B cell (primary cell): ENCODE results near the gene TMPRSS13. TPM values are rescaled to one million over a fixed set of nuclear protein-coding genes. Genes with fewer than 3 reads are reported as not detected.

ENCODE experiments used
- ATAC-seq: fragments of 200-7000 bp; cut with Tn5 transposase; one replicate; pipeline ENCODE4 v1.10.0; 2021; ENCODE audit warnings: low read depth, mild to moderate bottlenecking, moderate number of reproducible peaks, moderate library complexity
- CTCF ChIA-PET: fragments of 350-600 bp; sonication (Branson Sonifier 250); formaldehyde crosslinking; loops from one replicate; lab custom pipeline; 2021; ENCODE audit warnings: antibody characterized with exemption, inconsistent platforms; lab: Charles Lee
- POLR2A ChIA-PET: fragments of 350-600 bp; sonication (Branson Sonifier 250); formaldehyde crosslinking; loops from one replicate; lab custom pipeline; 2021; ENCODE audit warnings: antibody characterized with exemption; lab: Charles Lee
- DNase-seq: peaks from one replicate; pipeline ENCODE4 v3.0.0; 2013
- H2AFZ ChIP-seq: 2 replicates; pipeline ENCODE4 v1.6.1; 2012; ENCODE audit warnings: mild to moderate bottlenecking, low read depth, low read length; ENCODE audit not compliant: insufficient read depth, poor library complexity, severe bottlenecking
- H3K27ac ChIP-seq, 2 donors: 1 replicate in 1 of 2; 2 replicates in 1 of 2; pipeline ENCODE4 v1.5.1; 2012 to 2013; ENCODE audit warnings: low read length in 2 of 2, mild to moderate bottlenecking in 2 of 2, moderate library complexity in 1 of 2
- H3K27me3 ChIP-seq, 4 experiments: fragments of 200-600 bp in 1 of 4; sonication (generic) in 1 of 4; replicated peaks in 1 of 4; 1 replicate in 2 of 4; 2 replicates in 2 of 4; pipeline versions ENCODE4 v1.6.1 to v1.7.0; 2013 to 2016; ENCODE audit warnings: low read length in 3 of 4, mild to moderate bottlenecking in 2 of 4, mixed read lengths in 1 of 4, moderate library complexity in 1 of 4; ENCODE audit not compliant: insufficient read depth in 4 of 4, control insufficient read depth in 3 of 4; ENCODE audit errors: control extremely low read depth in 1 of 4
- H3K36me3 ChIP-seq, 2 experiments: replicated peaks in 1 of 2; 1 replicate in 1 of 2; 2 replicates in 1 of 2; pipeline versions ENCODE4 v1.6.1 to v1.7.1; 2013; ENCODE audit warnings: low read length in 1 of 2; ENCODE audit not compliant: insufficient read depth in 2 of 2, control insufficient read depth in 1 of 2; ENCODE audit errors: control extremely low read depth in 1 of 2, extremely low read depth in 1 of 2
- H3K4me1 ChIP-seq, 2 donors: fragments of 200-600 bp in 1 of 2; sonication (generic) in 1 of 2; 1 replicate in 1 of 2; 2 replicates in 1 of 2; pipeline versions ENCODE4 v1.5.1 to v1.6.1; 2013 to 2017; ENCODE audit warnings: low read length in 2 of 2; ENCODE audit not compliant: control insufficient read depth in 2 of 2, insufficient read depth in 2 of 2
- H3K4me2 ChIP-seq: replicated peaks from 2 replicates; pipeline ENCODE3; 2012; ENCODE audit warnings: mild to moderate bottlenecking, low read depth, low read length; ENCODE audit not compliant: poor library complexity, severe bottlenecking
- H3K4me3 ChIP-seq, 5 experiments: fragments of 200-600 bp in 1 of 5; sonication (generic) in 1 of 5; 1 replicate in 3 of 5; 2 replicates in 2 of 5; pipeline versions ENCODE4 v1.5.1 to v1.7.0; 2011 to 2016; ENCODE audit warnings: low read length in 4 of 5, mild to moderate bottlenecking in 4 of 5, low read depth in 2 of 5, control low read depth in 1 of 5, moderate library complexity in 1 of 5; ENCODE audit not compliant: insufficient read depth in 1 of 5; ENCODE audit errors: control extremely low read depth in 1 of 5, extremely low read depth in 1 of 5
- H3K79me2 ChIP-seq: fragments of 200-600 bp; sonication (generic); one replicate; pipeline ENCODE4 v1.6.0; 2016; ENCODE audit warnings: low read length; ENCODE audit not compliant: control insufficient read depth, insufficient read depth
- H3K9ac ChIP-seq: fragments of 200-600 bp; sonication (generic); 2 replicates; pipeline ENCODE4 v1.6.1; 2017; ENCODE audit warnings: mild to moderate bottlenecking, low read length, moderate library complexity
- H3K9me3 ChIP-seq, 3 donors: one replicate each; pipeline versions ENCODE4 v1.6.1 to v1.7.1; 2013; ENCODE audit warnings: low read length in 2 of 3; ENCODE audit not compliant: control insufficient read depth in 2 of 3, insufficient read depth in 1 of 3; ENCODE audit errors: control extremely low read depth in 1 of 3
- H4K20me1 ChIP-seq: 2 replicates; pipeline ENCODE4 v1.6.0; 2012; ENCODE audit warnings: mild to moderate bottlenecking, low read length; ENCODE audit not compliant: insufficient read depth, control insufficient read depth, poor library complexity, severe bottlenecking
- H3K27ac Mint-ChIP-seq: one replicate; pipeline ENCODE4 v1.8.0; 2021; ENCODE audit warnings: mixed read lengths
- H3K27me3 Mint-ChIP-seq: one replicate; pipeline ENCODE4 v1.8.0; 2021; ENCODE audit warnings: mixed read lengths
- H3K4me1 Mint-ChIP-seq: one replicate; pipeline ENCODE4 v1.8.0; 2021; ENCODE audit warnings: mixed read lengths
- H3K4me3 Mint-ChIP-seq: one replicate; pipeline ENCODE4 v1.8.0; 2021; ENCODE audit warnings: mixed read lengths
- H3K9me3 Mint-ChIP-seq: one replicate; pipeline ENCODE4 v1.8.0; 2022; ENCODE audit warnings: mixed read lengths; ENCODE audit not compliant: insufficient read depth
- EZH2 ChIP-seq: IDR thresholded peaks from 2 replicates; pipeline ENCODE4 v1.6.1; 2012; ENCODE audit warnings: borderline replicate concordance, low read depth, mild to moderate bottlenecking, moderate library complexity, low read length; ENCODE audit not compliant: insufficient read depth, poor library complexity, severe bottlenecking
- WGBS: methylation state at CpG from one replicate; pipeline ENCODE4 v1.1.5; 2013; ENCODE audit warnings: missing lambda C conversion rate; ENCODE audit not compliant: insufficient coverage; 5-methylcytosine and 5-hydroxymethylcytosine counted together
- intact Hi-C: fragments of 100-400 bp; cut with micrococcal nuclease; formaldehyde crosslinking; loops from one replicate; pipeline ENCODE4 v1.10.0; 2022
- polyA plus RNA-seq: library from polyadenylated mRNA; depleted of rRNA; stranded (reverse); fragments of >200 nt; gene quantifications from 2 replicates; pipeline ENCODE4 v1.2.3, GENCODE V29; 2012
- total RNA-seq, 2 donors: library from RNA; stranded (reverse); fragments of 120-200 nt in 1 of 2; gene quantifications; 1 replicate in 1 of 2; 2 replicates in 1 of 2; pipeline versions ENCODE4 v1.2.3 to v1.2.4, GENCODE V29; 2013 to 2022
- TF ChIP-seq, protein P1 (sequence below): fragments of 200-600 bp; IDR thresholded peaks from one replicate; pipeline ENCODE4 v1.8.0; 2022; ENCODE audit warnings: antibody characterized with exemption, mild to moderate bottlenecking

TMPRSS13 gene
- total and polyA plus RNA-seq, 2 donors (not counting 1 experiment from before 2014, with no cell fraction given): 2.4 to 8.0 TPM

DNA sequence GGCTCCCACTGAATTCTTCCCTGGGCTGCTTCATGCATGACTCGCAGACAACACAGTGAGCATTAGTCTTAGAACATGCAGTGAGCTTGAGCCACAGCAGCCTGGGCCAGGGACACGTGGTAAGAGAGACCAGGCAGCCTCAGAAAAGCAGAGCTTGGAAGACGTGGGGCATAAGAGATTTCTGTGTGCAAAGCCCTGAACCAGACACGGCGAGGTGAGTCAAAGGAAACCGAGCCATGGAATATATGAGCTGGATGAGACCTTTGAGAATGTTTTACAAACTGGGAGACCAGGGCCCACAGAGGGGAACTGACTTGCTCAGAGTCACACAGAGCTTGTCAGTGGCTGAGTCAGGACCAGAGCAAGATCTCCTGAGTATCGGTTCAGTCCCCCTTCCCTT, 44.2 kb downstream of the TMPRSS13 start:
- Histone ChIP-seq H3K4me1 (peaks cover 0 to 7% of the 10 kb centered on the region in 2 donors), H2AFZ (no peak overlapping the region), H3K9me3 (peaks cover 0 to 1% (median 0%) of the 10 kb centered on the region in 3 donors), H3K27ac (no peak overlapping the region), H4K20me1 (no peaks in the 10 kb centered on the region), H3K4me3 (no peak overlapping the region), H3K4me2 (no peak overlapping the region), H3K27me3 (peaks cover 0 to 14% (median 7%) of the 10 kb centered on the region in 4 experiments), H3K9ac (no peak overlapping the region), H3K36me3 (no peaks in the 10 kb centered on the region), H3K79me2 (no peaks in the 10 kb centered on the region)
- peaks cover 40% of the 10 kb centered on the region for H3K27me3 Mint-ChIP-seq
- H3K4me1 Mint-ChIP-seq: peaks cover 8% of the 10 kb centered on the region
- WGBS: 90% methylated on average over 7 of the region's 7 CpGs
- ChIA-PET POLR2A (no interaction called here), CTCF (interaction anchor here (1.6 kb wide), 1 partner anchor 62 kb away, joined by 5 read pairs; no protein-coding TSS in a partner anchor)
- DNase-seq: no peak
- intact Hi-C loops: no loop called here
- no peak overlapping the region for H3K4me3 Mint-ChIP-seq
- no peak for ATAC-seq
- no peak for TF ChIP-seq EZH2
- TF ChIP-seq, protein P1, sequence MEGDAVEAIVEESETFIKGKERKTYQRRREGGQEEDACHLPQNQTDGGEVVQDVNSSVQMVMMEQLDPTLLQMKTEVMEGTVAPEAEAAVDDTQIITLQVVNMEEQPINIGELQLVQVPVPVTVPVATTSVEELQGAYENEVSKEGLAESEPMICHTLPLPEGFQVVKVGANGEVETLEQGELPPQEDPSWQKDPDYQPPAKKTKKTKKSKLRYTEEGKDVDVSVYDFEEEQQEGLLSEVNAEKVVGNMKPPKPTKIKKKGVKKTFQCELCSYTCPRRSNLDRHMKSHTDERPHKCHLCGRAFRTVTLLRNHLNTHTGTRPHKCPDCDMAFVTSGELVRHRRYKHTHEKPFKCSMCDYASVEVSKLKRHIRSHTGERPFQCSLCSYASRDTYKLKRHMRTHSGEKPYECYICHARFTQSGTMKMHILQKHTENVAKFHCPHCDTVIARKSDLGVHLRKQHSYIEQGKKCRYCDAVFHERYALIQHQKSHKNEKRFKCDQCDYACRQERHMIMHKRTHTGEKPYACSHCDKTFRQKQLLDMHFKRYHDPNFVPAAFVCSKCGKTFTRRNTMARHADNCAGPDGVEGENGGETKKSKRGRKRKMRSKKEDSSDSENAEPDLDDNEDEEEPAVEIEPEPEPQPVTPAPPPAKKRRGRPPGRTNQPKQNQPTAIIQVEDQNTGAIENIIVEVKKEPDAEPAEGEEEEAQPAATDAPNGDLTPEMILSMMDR: no peak
- H3K9me3 Mint-ChIP-seq: peaks cover 3% of the 10 kb centered on the region
- no peak overlapping the region for H3K27ac Mint-ChIP-seq

- intact Hi-C loops: no loop called here
- H2AFZ ChIP-seq: no peak overlapping the region
- H3K9me3 Mint-ChIP-seq: no peaks in the 10 kb centered on the region
- peaks cover 0 to 4% (median 0%) of the 10 kb centered on the region in 3 donors for H3K9me3 ChIP-seq
- H3K36me3 ChIP-seq: no peaks in the 10 kb centered on the region
- peaks cover 54% of the 10 kb centered on the region for H3K27me3 Mint-ChIP-seq
- H3K9ac ChIP-seq: no peak overlapping the region
- H3K4me2 ChIP-seq: no peak overlapping the region
- DNase-seq (no peak), ATAC-seq (no peak)
- H3K79me2 ChIP-seq: no peaks in the 10 kb centered on the region
- 94% methylated on average over 2 of the region's 3 CpGs for WGBS
- POLR2A ChIA-PET: no interaction called here
- H3K27ac Mint-ChIP-seq: no peak overlapping the region
- peaks cover 0 to 31% (median 15%) of the 10 kb centered on the region in 4 experiments for H3K27me3 ChIP-seq
- CTCF ChIA-PET: no interaction called here
- H3K4me1 Mint-ChIP-seq: peaks cover 5% of the 10 kb centered on the region
- peaks cover 0 to 7% of the 10 kb centered on the region in 2 donors for H3K4me1 ChIP-seq
- H3K4me3 ChIP-seq: no peak overlapping the region
- H3K4me3 Mint-ChIP-seq: no peak overlapping the region
- H3K27ac ChIP-seq: no peak overlapping the region
- TF ChIP-seq EZH2: no peak
- TF ChIP-seq, protein P1: no peak
- no peaks in the 10 kb centered on the region for H4K20me1 ChIP-seq
Measured at GRCh38 chr11:117883063-117883462, 46.1 kb downstream of the TMPRSS13 start.
